GM12878 (cell line): ENCODE results near the gene DDX46. TPM values are rescaled to one million over a fixed set of nuclear protein-coding genes. Genes with fewer than 3 reads are reported as not detected.

ENCODE experiments used
- ATF3 ChIP-seq: IDR thresholded peaks from 2 replicates; pipeline ENCODE4 v1.6.1; 2011; ENCODE audit warnings: low read depth, mild to moderate bottlenecking, low read length, moderate library complexity, borderline replicate concordance; ENCODE audit errors: extremely low read depth
- ATF7 ChIP-seq: fragments of 450-650 bp; IDR thresholded peaks from 2 replicates; pipeline ENCODE4 v1.6.1; 2016; ENCODE audit warnings: low read depth, mild to moderate bottlenecking
- BACH1 ChIP-seq: fragments of 450-650 bp; IDR thresholded peaks from 2 replicates; pipeline ENCODE4 v1.6.1; 2017; ENCODE audit warnings: mild to moderate bottlenecking, borderline replicate concordance
- BHLHE40 ChIP-seq, 2 experiments: fragments of 450-650 bp in 1 of 2; IDR thresholded peaks; 2 replicates each; pipeline ENCODE4 v1.6.1; 2011 to 2017; ENCODE audit warnings: low read depth in 2 of 2, borderline replicate concordance in 1 of 2, improper control_type of control experiment in 1 of 2, low read length in 1 of 2, mild to moderate bottlenecking in 1 of 2
- BRCA1 ChIP-seq: IDR thresholded peaks from 2 replicates; pipeline ENCODE4 v1.6.1; 2011; ENCODE audit warnings: low read depth, low read length, improper control_type of control experiment
- CREB1 ChIP-seq: IDR thresholded peaks from 2 replicates; pipeline ENCODE4 v1.6.1; 2012; ENCODE audit warnings: low read depth, mild to moderate bottlenecking, inconsistent platforms
- CREM ChIP-seq: IDR thresholded peaks from 2 replicates; pipeline ENCODE4 v1.6.1; 2014; ENCODE audit warnings: antibody characterized with exemption, low read depth
- EED ChIP-seq: sonication (generic); IDR thresholded peaks from 2 replicates; pipeline ENCODE4 v1.6.1; 2016; ENCODE audit warnings: antibody characterized with exemption, low read depth
- HCFC1 ChIP-seq: fragments of 150-350 bp; IDR thresholded peaks from 2 replicates; pipeline ENCODE4 v1.6.1; 2014; ENCODE audit warnings: low read length
- HDGF ChIP-seq: fragments of 450-650 bp; IDR thresholded peaks from 2 replicates; pipeline ENCODE4 v1.6.1; 2016; ENCODE audit warnings: antibody characterized with exemption
- IKZF2 ChIP-seq, 2 experiments: fragments of 450-650 bp; IDR thresholded peaks; 2 replicates each; pipeline ENCODE4 v1.6.1; 2017; ENCODE audit warnings: mild to moderate bottlenecking in 2 of 2, moderate library complexity in 2 of 2
- NFIC ChIP-seq: IDR thresholded peaks from 2 replicates; pipeline ENCODE4 v1.6.1; 2012; ENCODE audit warnings: low read depth, mild to moderate bottlenecking, inconsistent platforms, low read length, moderate library complexity
- RBBP5 ChIP-seq: fragments of 200-600 bp; sonication (generic); conservative IDR thresholded peaks from 2 replicates; pipeline ENCODE4 v1.6.1; 2016
- SMARCA5 ChIP-seq: fragments of 450-650 bp; IDR thresholded peaks from 2 replicates; pipeline ENCODE4 v1.6.1; 2017; ENCODE audit warnings: mild to moderate bottlenecking
- TARDBP ChIP-seq: IDR thresholded peaks from 2 replicates; pipeline ENCODE4 v1.6.1; 2016; ENCODE audit warnings: borderline replicate concordance
- WRNIP1 ChIP-seq: IDR thresholded peaks from 2 replicates; pipeline ENCODE4 v1.6.1; 2011; ENCODE audit warnings: low read depth, low read length, improper control_type of control experiment, borderline replicate concordance
- ZNF622 ChIP-seq: fragments of 450-650 bp; IDR thresholded peaks from 2 replicates; pipeline ENCODE4 v1.6.1; 2017; ENCODE audit warnings: mild to moderate bottlenecking, inconsistent platforms
- polyA plus RNA-seq, 11 experiments: library from polyadenylated mRNA; depleted of rRNA in 4 of 11; unstranded in 6 of 11; stranded (reverse) in 5 of 11; fragments of >200 nt; fragmentation: Nextera tagmentation in 4 of 11; fragmentation: Illumina TruSeq in 1 of 11; extraction: Ambion mirVana in 4 of 11; extraction: Trizol in 1 of 11; gene quantifications; 1 replicate in 1 of 11; 2 replicates in 10 of 11; pipeline versions ENCODE4 v1.2.1 to v1.2.3, GENCODE V29; 2011 to 2016; ENCODE audit warnings: inconsistent platforms in 2 of 11, missing spikeins in 2 of 11, low read depth in 1 of 11
- total RNA-seq, 4 experiments: library from RNA; depleted of rRNA in 3 of 4; stranded (reverse); fragments of >200 nt in 3 of 4; fragmentation: Illumina TruSeq in 1 of 4; extraction: Trizol in 1 of 4; gene quantifications; 2 replicates each; pipeline versions ENCODE4 v1.2.1 to v1.2.3, GENCODE V29; 2013 to 2021
- TF ChIP-seq, protein P1 (sequence below): fragments of 450-650 bp; formaldehyde crosslinking; IDR thresholded peaks from 2 replicates; pipeline ENCODE4 v1.4.0; 2020; ENCODE audit warnings: mild to moderate bottlenecking, moderate library complexity
- TF ChIP-seq, protein P2 (sequence below): fragments of 450-650 bp; IDR thresholded peaks from 2 replicates; pipeline ENCODE4 v1.6.1; 2016; ENCODE audit warnings: mild to moderate bottlenecking, moderate library complexity, borderline replicate concordance

DDX46 gene
- total and polyA plus RNA-seq, 10 of the 15 experiments (the other 5 are each of a cell fraction or from before 2014, with no cell fraction given), result 23.0 to 77.1 (median 42.2) TPM

GRCh38 chr5:134845852-134846640 lies 87.5 kb downstream of the DDX46 start, which contains the start of gene C5orf24 (continued):
- TF ChIP-seq, protein P1, sequence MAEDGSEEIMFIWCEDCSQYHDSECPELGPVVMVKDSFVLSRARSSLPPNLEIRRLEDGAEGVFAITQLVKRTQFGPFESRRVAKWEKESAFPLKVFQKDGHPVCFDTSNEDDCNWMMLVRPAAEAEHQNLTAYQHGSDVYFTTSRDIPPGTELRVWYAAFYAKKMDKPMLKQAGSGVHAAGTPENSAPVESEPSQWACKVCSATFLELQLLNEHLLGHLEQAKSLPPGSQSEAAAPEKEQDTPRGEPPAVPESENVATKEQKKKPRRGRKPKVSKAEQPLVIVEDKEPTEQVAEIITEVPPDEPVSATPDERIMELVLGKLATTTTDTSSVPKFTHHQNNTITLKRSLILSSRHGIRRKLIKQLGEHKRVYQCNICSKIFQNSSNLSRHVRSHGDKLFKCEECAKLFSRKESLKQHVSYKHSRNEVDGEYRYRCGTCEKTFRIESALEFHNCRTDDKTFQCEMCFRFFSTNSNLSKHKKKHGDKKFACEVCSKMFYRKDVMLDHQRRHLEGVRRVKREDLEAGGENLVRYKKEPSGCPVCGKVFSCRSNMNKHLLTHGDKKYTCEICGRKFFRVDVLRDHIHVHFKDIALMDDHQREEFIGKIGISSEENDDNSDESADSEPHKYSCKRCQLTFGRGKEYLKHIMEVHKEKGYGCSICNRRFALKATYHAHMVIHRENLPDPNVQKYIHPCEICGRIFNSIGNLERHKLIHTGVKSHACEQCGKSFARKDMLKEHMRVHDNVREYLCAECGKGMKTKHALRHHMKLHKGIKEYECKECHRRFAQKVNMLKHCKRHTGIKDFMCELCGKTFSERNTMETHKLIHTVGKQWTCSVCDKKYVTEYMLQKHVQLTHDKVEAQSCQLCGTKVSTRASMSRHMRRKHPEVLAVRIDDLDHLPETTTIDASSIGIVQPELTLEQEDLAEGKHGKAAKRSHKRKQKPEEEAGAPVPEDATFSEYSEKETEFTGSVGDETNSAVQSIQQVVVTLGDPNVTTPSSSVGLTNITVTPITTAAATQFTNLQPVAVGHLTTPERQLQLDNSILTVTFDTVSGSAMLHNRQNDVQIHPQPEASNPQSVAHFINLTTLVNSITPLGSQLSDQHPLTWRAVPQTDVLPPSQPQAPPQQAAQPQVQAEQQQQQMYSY (CRISPR knock-in tag), result no peak
- TF ChIP-seq SMARCA5, result peak; percentile 70; the same call in 1 of the 2 replicates
- no peak for TF ChIP-seq ATF3
- TF ChIP-seq NFIC, result 0 out of 2 replicates have a peak, but pooled peaks have one; percentile 19
- TF ChIP-seq ATF7, result no peak
- peak; percentile 45; the same call in 1 of the 2 replicates for TF ChIP-seq CREM
- peak; percentile 64; the same call in 1 of the 2 replicates for TF ChIP-seq CREB1
- TF ChIP-seq, protein P2, sequence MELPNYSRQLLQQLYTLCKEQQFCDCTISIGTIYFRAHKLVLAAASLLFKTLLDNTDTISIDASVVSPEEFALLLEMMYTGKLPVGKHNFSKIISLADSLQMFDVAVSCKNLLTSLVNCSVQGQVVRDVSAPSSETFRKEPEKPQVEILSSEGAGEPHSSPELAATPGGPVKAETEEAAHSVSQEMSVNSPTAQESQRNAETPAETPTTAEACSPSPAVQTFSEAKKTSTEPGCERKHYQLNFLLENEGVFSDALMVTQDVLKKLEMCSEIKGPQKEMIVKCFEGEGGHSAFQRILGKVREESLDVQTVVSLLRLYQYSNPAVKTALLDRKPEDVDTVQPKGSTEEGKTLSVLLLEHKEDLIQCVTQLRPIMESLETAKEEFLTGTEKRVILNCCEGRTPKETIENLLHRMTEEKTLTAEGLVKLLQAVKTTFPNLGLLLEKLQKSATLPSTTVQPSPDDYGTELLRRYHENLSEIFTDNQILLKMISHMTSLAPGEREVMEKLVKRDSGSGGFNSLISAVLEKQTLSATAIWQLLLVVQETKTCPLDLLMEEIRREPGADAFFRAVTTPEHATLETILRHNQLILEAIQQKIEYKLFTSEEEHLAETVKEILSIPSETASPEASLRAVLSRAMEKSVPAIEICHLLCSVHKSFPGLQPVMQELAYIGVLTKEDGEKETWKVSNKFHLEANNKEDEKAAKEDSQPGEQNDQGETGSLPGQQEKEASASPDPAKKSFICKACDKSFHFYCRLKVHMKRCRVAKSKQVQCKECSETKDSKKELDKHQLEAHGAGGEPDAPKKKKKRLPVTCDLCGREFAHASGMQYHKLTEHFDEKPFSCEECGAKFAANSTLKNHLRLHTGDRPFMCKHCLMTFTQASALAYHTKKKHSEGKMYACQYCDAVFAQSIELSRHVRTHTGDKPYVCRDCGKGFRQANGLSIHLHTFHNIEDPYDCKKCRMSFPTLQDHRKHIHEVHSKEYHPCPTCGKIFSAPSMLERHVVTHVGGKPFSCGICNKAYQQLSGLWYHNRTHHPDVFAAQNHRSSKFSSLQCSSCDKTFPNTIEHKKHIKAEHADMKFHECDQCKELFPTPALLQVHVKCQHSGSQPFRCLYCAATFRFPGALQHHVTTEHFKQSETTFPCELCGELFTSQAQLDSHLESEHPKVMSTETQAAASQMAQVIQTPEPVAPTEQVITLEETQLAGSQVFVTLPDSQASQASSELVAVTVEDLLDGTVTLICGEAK, result no peak
- 0 out of 2 replicates have a peak, but pooled peaks have one; percentile 10 for TF ChIP-seq EED
- TF ChIP-seq RBBP5, result no peak
- peak; percentile 96 for TF ChIP-seq BACH1
- TF ChIP-seq HCFC1, result peak; percentile 62
- no peak for TF ChIP-seq WRNIP1
- TF ChIP-seq BHLHE40 (IDR thresholded peaks at IDR 0.05; ENCODE audit: borderline replicate concordance in 1 of 2, low read depth in 2 of 2, low read length in 1 of 2), result peak; percentile 80 to 94
- no peak for TF ChIP-seq HDGF
- peak; percentile 91 for TF ChIP-seq BRCA1
- TF ChIP-seq TARDBP, result no peak
- no peak for TF ChIP-seq ZNF622
- no peak for TF ChIP-seq IKZF2 (IDR thresholded peaks at IDR 0.05)
